Activated naive CD4-positive, alpha-beta T cell treated with Interleukin-2 at 50 U/mL for 16 hours (primary cell): ENCODE data around the gene ANKRD11.
"Not testable (repeated sequence)": the region's sequence is repeated elsewhere in the genome, so short reads cannot be mapped to it uniquely, and the experiment has no call there.

Source experiments
- DNase-seq: peaks from one replicate; pipeline ENCODE4 v3.0.0-alpha.2; 2020

The ANKRD11 gene

DNA sequence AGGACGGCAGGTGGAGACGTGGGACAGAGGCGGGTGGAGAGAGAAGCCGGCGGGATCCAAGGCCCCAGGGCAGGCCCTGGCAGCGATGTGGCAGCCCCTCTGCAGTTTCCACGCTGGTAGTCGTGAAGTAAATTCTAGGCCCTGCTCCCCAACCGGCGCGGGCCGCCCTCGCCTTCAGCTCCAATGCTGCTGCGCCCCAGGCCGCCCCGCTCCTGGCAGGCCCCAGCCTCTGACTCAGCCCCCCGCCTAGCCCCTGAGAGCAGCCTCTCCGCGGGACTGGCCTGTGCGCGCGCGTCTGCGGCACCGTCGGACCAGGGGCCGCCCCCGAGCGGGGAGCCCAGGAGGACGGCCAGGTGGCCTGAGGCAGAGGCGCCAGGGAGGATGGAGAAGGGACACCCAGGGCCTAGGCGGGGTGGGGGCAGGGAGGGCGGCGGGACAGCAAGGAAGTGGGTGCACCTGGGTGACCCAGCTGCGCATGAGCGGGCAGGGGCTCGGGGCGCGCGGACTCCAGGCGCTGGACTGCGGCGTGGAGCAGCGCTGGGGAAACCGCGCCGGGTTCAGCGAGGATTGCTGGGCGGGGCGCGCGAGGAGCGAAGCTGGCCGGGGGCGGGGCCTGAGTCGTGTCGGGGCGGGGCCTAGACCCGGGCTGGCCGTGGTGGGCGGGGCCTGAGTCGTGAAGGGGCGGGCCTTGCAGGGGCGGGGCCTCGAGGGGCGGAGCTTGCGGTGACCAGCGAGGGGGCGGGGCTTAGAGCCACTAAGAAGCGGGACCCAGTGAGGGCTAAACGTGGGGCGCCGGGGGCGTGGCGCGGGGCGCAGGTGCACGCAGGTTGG is 243.2 kb downstream of the ANKRD11 start:
- peak; percentile 92 for DNase-seq

DNA sequence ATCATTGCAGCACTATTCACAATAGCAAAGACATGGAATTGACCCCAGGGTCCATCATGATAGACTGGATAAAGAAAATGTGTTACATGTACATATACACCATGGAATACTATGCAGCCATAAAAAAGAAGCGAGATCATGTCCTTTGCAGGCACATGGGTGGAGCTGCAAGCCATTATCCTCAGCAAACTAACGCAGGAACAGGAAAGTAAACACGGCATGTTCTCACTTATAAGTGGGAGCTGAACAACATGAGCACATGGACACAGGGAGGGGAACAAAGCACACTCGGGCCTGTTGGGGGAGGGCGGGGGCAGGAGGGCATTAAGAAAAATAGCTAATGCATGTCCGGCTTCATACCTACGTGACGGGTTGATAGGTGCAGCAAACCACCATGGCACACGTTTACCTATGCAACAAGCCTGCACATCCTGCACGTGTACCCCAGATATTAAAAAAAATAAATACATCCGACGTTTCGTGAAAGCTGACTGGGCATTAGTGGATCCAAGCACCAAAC is 243.9 kb downstream of the ANKRD11 start:
- no peak for DNase-seq

DNA sequence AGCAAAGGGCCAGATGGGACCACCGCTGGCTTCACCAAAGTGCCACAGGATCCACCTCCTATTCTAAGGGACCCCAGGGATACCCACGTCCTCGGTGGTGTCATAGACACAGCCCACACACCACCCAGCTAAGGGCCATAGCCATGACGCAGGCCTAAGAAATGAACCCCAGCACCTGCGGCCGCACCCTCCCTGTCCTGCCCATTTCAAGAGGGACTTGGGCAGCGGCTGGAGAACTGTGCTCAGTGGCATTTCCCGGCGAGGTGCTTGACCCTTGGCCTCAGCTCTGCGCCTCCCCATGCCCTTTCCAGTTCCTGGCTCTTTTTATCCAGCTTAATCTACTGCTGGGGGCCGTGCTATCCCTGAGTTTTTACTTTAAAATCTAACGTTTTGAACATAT is 245.6 kb downstream of the ANKRD11 start:
- no peak for DNase-seq

DNA sequence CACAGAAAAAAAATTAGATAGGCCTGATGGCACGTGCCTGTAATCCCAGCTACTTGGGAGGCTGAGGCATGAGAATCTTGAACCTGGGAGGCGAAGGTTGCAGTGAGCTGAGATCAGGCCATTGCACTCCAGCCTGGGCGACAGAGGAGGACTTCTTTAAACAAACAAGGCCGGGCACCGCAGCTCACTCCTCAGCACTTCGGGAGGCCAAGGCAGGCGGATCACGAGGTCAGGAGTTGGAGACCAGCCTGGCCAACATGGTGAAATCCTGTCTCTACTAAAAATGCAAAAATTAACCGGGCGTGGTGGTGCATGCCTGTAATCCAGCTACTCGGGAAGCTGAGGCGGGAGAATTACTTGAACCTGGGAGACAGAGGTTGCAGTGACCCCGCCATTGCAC is 246.1 kb downstream of the ANKRD11 start:
- DNase-seq: not testable (repeated sequence)

DNA sequence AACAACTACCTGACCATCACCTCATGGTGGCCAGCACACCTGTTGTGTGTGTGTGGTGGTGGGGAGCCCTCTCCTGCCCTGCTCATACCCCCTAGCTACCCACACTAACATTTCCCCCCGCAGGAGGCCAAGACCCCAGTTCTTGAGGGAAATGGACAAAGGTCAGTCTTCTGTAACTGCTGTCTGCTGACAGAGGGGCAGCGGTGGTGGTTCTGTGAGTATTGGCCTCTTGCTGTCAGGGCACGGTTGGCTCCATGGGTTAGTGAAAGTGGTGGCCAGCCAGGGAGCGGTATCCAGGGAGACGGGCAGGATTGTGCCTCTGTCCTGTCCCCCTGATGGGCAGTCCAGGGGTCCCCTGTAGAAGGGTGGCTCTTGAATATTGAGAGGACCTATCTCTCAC is 246.7 kb downstream of the ANKRD11 start:
- DNase-seq: no peak

DNA sequence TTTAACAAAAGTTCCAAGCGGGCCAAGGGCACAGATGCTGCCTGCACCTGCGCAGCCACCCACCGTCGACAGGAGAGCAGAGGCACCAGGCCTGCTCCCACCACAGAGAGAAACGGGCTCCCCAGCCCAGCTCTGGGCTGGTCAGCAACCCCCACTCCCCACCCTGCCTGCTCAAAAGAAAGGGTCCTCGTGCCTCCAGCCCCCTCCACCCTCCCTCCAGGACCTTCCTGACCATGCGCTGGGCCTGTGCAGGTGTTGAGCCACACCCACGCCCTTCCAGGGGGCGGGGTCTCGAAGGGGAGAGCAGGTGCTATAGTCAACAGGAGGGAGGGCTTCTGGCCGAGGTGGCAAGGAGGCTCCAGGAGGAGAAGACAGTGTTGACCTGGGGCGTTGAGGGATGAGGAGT is 247.6 kb downstream of the ANKRD11 start:
- no peak for DNase-seq

DNA sequence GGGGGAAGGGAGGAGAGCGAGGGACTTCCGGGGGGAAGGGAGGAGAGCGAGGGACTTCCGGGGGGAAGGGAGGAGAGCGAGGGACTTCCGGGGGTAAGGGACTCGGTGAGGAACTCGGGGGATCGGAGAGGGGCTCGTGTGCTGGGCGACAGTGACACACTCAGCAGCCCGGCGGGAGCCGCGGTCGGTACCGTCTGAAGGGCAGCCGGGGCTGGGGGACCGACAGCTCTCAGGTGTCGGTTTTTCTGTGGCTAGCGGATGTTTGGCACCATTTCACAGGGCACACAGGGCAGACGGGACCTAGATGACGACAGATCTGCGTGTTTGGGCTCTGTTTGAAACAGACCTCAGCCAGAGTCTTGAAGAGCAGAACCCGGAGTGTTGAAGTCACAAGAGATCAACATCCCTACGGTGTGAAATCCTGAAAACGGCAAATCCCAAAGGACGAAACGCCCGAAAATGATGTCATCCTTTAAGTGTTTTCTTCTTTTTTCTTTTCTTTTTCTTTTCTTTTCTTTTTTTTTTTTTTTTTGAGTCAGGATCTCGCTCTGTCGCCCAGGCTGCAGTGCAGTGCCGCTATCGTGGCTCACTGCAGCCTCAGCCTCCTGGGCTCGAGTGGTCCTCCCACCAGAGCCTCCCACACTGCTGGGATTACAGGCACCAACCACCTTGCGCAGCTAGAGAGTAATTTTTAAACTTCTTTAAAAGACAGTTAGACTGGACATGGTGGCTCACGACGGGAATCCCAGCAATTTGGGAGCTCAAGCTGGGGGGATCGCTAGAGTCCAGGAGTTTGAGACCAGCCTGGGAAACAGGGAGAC is 249.0 kb downstream of the ANKRD11 start:
- peak; percentile 78 for DNase-seq

DNA sequence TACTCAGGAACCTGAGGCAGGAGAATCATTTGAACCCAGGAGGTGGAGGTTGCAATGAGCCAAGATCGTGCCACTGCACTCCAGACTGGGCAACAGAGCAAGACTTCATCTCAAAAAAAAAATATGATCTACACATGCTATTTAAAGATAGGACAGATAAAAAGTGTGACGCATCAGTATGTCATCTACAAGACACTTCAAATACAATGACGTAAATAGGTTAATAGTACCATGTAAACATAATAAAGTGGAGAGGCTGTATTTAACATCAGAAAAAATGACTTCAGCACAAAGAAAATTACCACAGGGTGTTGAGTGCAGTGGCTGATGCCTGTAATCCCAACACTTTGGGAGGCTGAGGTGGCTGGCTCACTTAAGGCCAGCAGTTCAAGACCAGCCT is 252.6 kb downstream of the ANKRD11 start:
- no peak for DNase-seq

DNA sequence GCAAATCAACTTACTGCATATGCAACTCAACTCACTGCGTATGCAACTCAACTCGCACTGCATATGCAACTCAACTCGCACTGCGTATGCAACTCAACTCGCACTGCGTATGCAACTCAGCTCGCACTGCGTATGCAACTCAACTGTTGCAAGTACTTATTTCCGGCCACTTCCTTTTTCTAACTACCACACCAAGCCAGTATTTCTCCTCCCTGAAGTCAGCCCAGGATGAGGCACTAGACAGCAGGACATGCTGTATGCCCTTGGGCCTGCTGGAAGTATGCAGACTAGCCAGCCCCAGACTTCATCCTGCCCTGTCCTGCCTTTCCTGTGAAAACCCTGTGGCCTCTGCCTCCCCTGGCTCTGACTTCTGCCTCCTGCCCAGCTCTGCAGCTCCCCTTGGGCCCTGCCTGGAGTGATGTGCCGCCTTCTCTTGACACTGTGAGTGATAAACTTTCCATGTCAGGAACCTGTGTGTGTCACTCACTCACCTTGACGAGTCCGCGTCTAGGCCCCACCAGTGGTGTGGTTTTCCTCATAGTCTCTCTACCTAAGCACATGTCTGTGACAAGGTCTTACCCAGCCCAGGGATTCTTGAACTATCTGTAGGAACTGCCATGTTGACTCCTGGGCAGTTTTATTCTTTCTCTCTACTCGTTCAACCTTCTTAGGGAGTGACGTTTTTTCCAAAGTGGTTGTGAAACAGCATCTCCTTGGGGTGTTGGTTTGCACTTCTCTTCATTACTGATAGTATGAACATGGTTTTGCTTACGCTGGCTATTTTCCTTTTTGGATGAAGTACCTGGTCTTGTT is 256.5 kb downstream of the ANKRD11 start:
- no peak for DNase-seq

DNA sequence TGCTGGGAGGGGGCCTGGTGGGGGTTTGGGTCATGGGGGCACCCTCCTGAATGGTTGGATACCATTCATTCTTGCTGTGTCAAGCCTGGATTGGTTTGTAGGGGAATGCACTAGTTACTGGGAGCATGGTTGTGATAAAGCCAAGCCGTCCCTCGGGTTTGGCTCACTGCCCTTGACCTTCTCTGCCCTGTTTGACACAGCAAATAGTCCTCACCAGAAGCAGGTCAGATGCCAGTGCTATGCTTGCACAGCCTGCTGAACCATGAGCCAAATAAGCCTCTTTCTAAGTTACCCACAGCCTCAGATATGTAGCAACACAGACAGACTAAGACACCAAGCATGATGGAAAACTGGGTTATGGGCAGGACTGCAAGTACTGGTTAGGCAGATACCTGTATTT is 258.3 kb downstream of the ANKRD11 start:
- DNase-seq: no peak

DNA sequence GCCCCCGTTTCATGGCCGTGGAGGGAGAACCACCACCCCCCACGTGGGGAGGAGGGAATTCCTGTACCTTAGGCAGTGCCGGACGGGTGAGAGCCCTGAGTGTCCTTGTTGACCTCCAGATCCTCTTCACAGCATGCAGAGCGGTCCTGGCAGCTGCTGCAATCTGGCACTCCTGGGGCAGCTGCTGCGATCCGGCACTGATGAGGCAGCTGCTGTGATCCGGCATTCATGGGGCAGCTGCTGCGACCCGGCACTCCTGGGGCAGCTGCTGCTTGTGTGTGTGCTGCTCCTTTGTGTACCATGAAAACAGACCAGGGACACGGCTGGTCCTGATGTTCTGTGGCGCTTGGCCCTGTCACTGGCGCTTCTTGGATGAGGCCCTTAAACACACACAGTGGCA is 260.1 kb downstream of the ANKRD11 start:
- no peak for DNase-seq

DNA sequence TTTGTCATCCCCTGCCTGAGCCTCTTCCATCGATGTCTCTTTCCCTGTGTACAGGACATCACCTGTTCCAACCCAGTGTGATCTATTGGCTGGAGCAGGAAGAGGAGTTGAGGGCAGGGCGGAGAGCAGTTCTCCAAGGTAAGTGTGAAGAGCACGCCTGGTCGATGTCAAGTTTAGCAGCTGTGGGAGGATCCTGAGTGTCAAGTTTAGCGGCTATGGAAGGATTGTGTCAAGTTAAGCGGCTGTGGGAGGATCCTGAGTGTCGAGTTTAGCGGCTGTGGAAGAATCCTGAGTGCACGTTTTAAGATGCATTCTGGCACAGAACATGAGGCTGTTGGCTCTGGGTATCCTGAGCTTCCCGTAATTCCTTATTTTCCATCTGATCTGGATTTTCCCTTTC is 265.7 kb downstream of the ANKRD11 start:
- no peak for DNase-seq

DNA sequence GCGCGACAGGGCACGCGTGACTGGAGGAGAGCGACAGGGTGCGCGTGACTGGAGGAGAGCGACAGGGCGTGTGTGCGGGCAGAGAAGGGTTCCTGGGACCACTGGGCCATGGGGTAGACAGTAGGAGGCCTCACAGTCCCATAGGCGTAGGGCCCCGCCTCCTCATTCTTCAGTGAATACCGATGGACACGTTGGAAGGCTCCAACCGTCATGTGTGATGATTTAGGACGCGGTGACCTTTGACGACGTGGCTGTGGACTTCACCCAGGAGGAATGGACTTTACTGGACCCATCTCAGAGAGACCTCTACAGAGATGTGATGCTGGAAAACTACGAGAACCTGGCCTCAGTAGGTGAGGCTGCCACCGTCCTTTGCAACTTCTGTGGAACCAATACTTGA is 267.4 kb downstream of the ANKRD11 start:
- DNase-seq: no peak

DNA sequence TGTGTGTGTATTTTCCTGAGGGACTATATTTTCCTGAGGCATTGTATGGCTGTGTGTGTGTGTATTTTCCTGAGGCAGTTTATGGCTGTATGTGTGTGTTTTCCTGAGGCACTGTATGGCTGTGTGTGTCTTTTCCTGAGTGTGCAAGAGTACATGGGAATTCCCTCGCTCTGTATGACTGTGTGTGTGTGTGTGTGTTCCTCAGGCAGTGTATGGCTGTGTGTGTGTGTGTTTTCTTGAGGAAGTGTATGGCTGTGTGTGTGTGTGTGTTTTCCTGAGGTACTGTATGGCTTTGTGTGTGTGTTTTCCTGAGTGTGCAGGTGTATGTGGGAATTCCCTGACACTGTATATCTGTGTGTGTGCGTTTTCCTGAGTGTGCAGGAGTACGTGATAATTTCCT is 268.8 kb downstream of the ANKRD11 start:
- no peak for DNase-seq

DNA sequence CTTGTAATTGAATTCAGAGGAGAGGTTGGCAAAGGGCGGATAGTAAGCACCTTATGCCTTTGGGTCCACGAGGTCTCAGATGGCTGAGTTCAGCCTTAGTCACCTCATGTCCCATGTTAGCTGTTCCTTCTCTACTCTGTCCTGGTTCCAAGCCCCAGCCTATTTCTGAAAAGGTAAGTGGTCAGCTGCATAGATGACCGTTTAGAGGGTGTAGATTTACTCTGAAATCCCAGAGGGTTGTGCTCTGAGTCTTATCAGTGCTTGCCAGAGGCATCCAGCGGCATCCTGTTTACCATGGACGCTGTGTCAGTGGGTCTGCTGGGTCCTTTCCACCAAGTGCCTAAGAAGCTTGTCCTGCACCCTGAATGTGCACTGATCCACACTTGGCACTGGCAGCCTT is 271.0 kb downstream of the ANKRD11 start:
- no peak for DNase-seq
